ENCODE results near the gene ADD3.

The ADD3 gene

GRCh38 chr10:110081911-110082310, 74.1 kb downstream of the ADD3 start:
- H3K4me3 ChIP-seq (ENCODE audit: low read depth, low read length), result no peak overlapping the region
- TF ChIP-seq CTCF (IDR thresholded peaks at IDR 0.05; ENCODE audit: low read depth, low read length, missing control alignments), result no peak

GRCh38 chr10:110083884-110084283, 76.1 kb downstream of the ADD3 start:
- TF ChIP-seq CTCF (IDR thresholded peaks at IDR 0.05; ENCODE audit: low read depth, low read length, missing control alignments), result no peak
- no peak for DNase-seq (ENCODE audit: low read depth)
- H3K4me3 ChIP-seq (ENCODE audit: low read depth, low read length), result no peak overlapping the region

More at GRCh38 chr10:110081911-110082310, 74.1 kb downstream of the ADD3 start:
- no peak for DNase-seq (ENCODE audit: low read depth)

- TF ChIP-seq CTCF (IDR thresholded peaks at IDR 0.05; ENCODE audit: low read depth, low read length, missing control alignments), result no peak
- H3K4me3 ChIP-seq (ENCODE audit: low read depth, low read length), result no peak overlapping the region
- no peak for DNase-seq (ENCODE audit: low read depth)
Measured at GRCh38 chr10:110087682-110088081, 79.9 kb downstream of the ADD3 start.

- TF ChIP-seq CTCF (IDR thresholded peaks at IDR 0.05; ENCODE audit: low read depth, low read length, missing control alignments), result no peak
- no peak overlapping the region for H3K4me3 ChIP-seq (ENCODE audit: low read depth, low read length)
- DNase-seq (ENCODE audit: low read depth), result no peak
Measured at GRCh38 chr10:110088367-110089104, 80.8 kb downstream of the ADD3 start.

- DNase-seq (ENCODE audit: low read depth), result no peak
- TF ChIP-seq CTCF (IDR thresholded peaks at IDR 0.05; ENCODE audit: low read depth, low read length, missing control alignments), result no peak
- H3K4me3 ChIP-seq (ENCODE audit: low read depth, low read length), result no peak overlapping the region
Measured at GRCh38 chr10:110091830-110092229, 84.0 kb downstream of the ADD3 start.

GRCh38 chr10:110093722-110094121, 85.9 kb downstream of the ADD3 start:
- H3K4me3 ChIP-seq (ENCODE audit: low read depth, low read length), result no peak overlapping the region
- DNase-seq (ENCODE audit: low read depth), result no peak
- TF ChIP-seq CTCF (IDR thresholded peaks at IDR 0.05; ENCODE audit: low read depth, low read length, missing control alignments), result no peak

- no peak for DNase-seq (ENCODE audit: low read depth)
- no peak overlapping the region for H3K4me3 ChIP-seq (ENCODE audit: low read depth, low read length)
- no peak for TF ChIP-seq CTCF (IDR thresholded peaks at IDR 0.05; ENCODE audit: low read depth, low read length, missing control alignments)
Measured at GRCh38 chr10:110094786-110095185, 87.0 kb downstream of the ADD3 start.
